GM10248 (cell line): ENCODE data around the gene TMEM145.
A peak's percentile ranks its signal among the peaks of the same experiment; 100 is the strongest.

Source experiments
- CTCF ChIA-PET: fragments of 300-600 bp; sonication (Branson Sonifier 250); formaldehyde crosslinking; extraction: SDS; loops from one replicate; lab custom pipeline; 2021; ENCODE audit warnings: antibody characterized with exemption; lab: Yijun Ruan, JAX
- POLR2A ChIA-PET: fragments of 350-650 bp; sonication (Branson Sonifier 250); formaldehyde crosslinking; extraction: SDS; loops from one replicate; lab custom pipeline; 2020; ENCODE audit warnings: antibody characterized with exemption; lab: Yijun Ruan, JAX
- DNase-seq: peaks from one replicate; pipeline ENCODE4 v3.0.0; 2012; ENCODE audit errors: extremely low spot score
- CTCF ChIP-seq: IDR thresholded peaks from 2 replicates; pipeline ENCODE4 v1.5.1; 2012; ENCODE audit warnings: mild to moderate bottlenecking, low read depth; ENCODE audit errors: extremely low read depth, missing control alignments, control extremely low read depth

The TMEM145 gene

GRCh38 chr19:42295342-42295741 is 17.8 kb upstream of the TMEM145 start:
- TF ChIP-seq CTCF: no peak
- DNase-seq: no peak
- CTCF ChIA-PET: interaction anchor here (0.7 to 3.4 kb wide), 12 partner anchors 8 to 187 kb away, joined by 3 to 11 read pairs (median 4); no protein-coding TSS in a partner anchor
- POLR2A ChIA-PET: no interaction called here

GRCh38 chr19:42295831-42296525 is 17.1 kb upstream of the TMEM145 start:
- DNase-seq: peak; percentile 84
- CTCF ChIA-PET: interaction anchor here (0.6 to 3.4 kb wide), 31 partner anchors 8 to 197 kb away, joined by 3 to 20 read pairs (median 5); no protein-coding TSS in a partner anchor
- peak; percentile 99 for TF ChIP-seq CTCF
- POLR2A ChIA-PET: no interaction called here

- POLR2A ChIA-PET: interaction anchor here (0.6 kb wide), 1 partner anchor 79 kb away, joined by 3 read pairs; the partner anchor contains the start of gene DEDD2
- TF ChIP-seq CTCF: no peak
- DNase-seq: no peak
These were observed 16.1 kb upstream of the TMEM145 start for GRCh38 chr19:42297039-42297438.

GRCh38 chr19:42301646-42302203 is 11.4 kb upstream of the TMEM145 start, which contains the start of gene PRR19:
Gene PRR19 (plus strand): TSS chr19:42302132. CDS start chr19:42309585, 7,453 bp downstream.
- no peak for DNase-seq
- TF ChIP-seq CTCF: no peak
- CTCF ChIA-PET: interaction anchor here (1.0 kb wide), 1 partner anchor 14 kb away, joined by 3 read pairs; no protein-coding TSS in a partner anchor
- POLR2A ChIA-PET: interaction anchor here (0.7 kb wide), 1 partner anchor 74 kb away, joined by 4 read pairs; no protein-coding TSS in a partner anchor

More at GRCh38 chr19:42297039-42297438, 16.1 kb upstream of the TMEM145 start:
- CTCF ChIA-PET: interaction anchor here (0.9 to 3.4 kb wide), 18 partner anchors 9 to 188 kb away, joined by 3 to 20 read pairs (median 5); no protein-coding TSS in a partner anchor

- CTCF ChIA-PET: interaction anchor here (1.0 to 1.1 kb wide), 3 partner anchors 8 to 268 kb away, joined by 3 read pairs; no protein-coding TSS in a partner anchor
- POLR2A ChIA-PET: no interaction called here
- DNase-seq: no peak
- no peak for TF ChIP-seq CTCF
These were observed 10.0 kb upstream of the TMEM145 start for GRCh38 chr19:42303101-42303464.

- no peak for DNase-seq
- TF ChIP-seq CTCF: no peak
- POLR2A ChIA-PET: interaction anchor here (0.7 kb wide), 1 partner anchor 52 kb away, joined by 7 read pairs; no protein-coding TSS in a partner anchor
- CTCF ChIA-PET: interaction anchor here (0.8 to 3.3 kb wide), 4 partner anchors 7 to 137 kb away, joined by 3 to 13 read pairs (median 4); no protein-coding TSS in a partner anchor
These were observed 9.2 kb upstream of the TMEM145 start for GRCh38 chr19:42303876-42304275.
